A549 (cell line): ENCODE results near the gene USP34. TPM values are rescaled to one million over a fixed set of nuclear protein-coding genes. Genes with fewer than 3 reads are reported as not detected.
"Not testable (repeated sequence)": the region's sequence is repeated elsewhere in the genome, so short reads cannot be mapped to it uniquely, and the experiment has no call there.

Experiments used
- ATAC-seq, 2 experiments: fragments of 200-7000 bp in 1 of 2; fragments of >200 bp in 1 of 2; cut with Nextera tagmentation in 1 of 2; cut with Tn5 transposase in 1 of 2; 3 replicates each; pipeline versions ENCODE4 v1.8.0 to v1.9.1; 2018 to 2020; ENCODE audit warnings: mild to moderate bottlenecking in 1 of 2, moderate library complexity in 1 of 2
- CTCF ChIA-PET: fragments of 300-600 bp; sonication (Branson Sonifier 250); formaldehyde crosslinking; extraction: SDS; loops from one replicate; lab custom pipeline; 2021; ENCODE audit warnings: antibody characterized with exemption, inconsistent platforms; lab: Yijun Ruan, JAX
- POLR2A ChIA-PET: fragments of 350-600 bp; formaldehyde crosslinking; extraction: SDS; loops from one replicate; lab custom pipeline; 2021; ENCODE audit warnings: antibody characterized with exemption, inconsistent platforms; lab: Yijun Ruan, JAX
- DNase-seq, 2 experiments: peaks; one replicate each; pipeline versions ENCODE4 v3.0.0 to v3.0.0-alpha.2; 2011 to 2016; ENCODE audit warnings: low read depth in 1 of 2, low spot score in 1 of 2
- FAIRE-seq: peaks from 2 replicates; lab custom pipeline; 2011; peaks lifted over from hg19 to GRCh38; lab: Jason Lieb, UNC
- H3K27ac ChIP-seq, 2 experiments: fragments of >200 bp; sonication (Bioruptor Twin); formaldehyde crosslinking; 3 replicates each; pipeline ENCODE4 v1.5.1; 2016 to 2017
- H3K4me1 ChIP-seq: fragments of >200 bp; sonication (Bioruptor Twin); formaldehyde crosslinking; 3 replicates; pipeline ENCODE4 v1.6.1; 2016
- H3K4me2 ChIP-seq: fragments of >200 bp; sonication (Bioruptor Twin); formaldehyde crosslinking; 3 replicates; pipeline ENCODE4 v1.6.1; 2016
- H3K4me3 ChIP-seq: fragments of >200 bp; sonication (Bioruptor Twin); formaldehyde crosslinking; 3 replicates; pipeline ENCODE4 v1.5.1; 2016
- H3K9me3 ChIP-seq: fragments of >200 bp; sonication (Bioruptor Twin); formaldehyde crosslinking; 3 replicates; pipeline ENCODE4 v1.6.1; 2016
- BHLHE40 ChIP-seq: IDR thresholded peaks from 2 replicates; pipeline ENCODE4 v1.6.1; 2012; ENCODE audit warnings: low read depth, low read length, inconsistent platforms
- CBX2 ChIP-seq: fragments of 200-600 bp; sonication (generic); IDR thresholded peaks from 2 replicates; pipeline ENCODE4 v1.6.1; 2016; ENCODE audit warnings: low read depth, mild to moderate bottlenecking, borderline replicate concordance
- CHD2 ChIP-seq: fragments of 150-350 bp; IDR thresholded peaks from 2 replicates; pipeline ENCODE4 v1.6.1; 2014; ENCODE audit warnings: low read length; ENCODE audit not compliant: partially characterized antibody
- E2F6 ChIP-seq: IDR thresholded peaks from 2 replicates; pipeline ENCODE4 v1.6.1; 2012; ENCODE audit warnings: low read depth, borderline replicate concordance
- EHF ChIP-seq: fragments of 250-450 bp; sonication (Bioruptor Pico); IDR thresholded peaks from 2 replicates; pipeline ENCODE4 v1.5.0; 2020; ENCODE audit warnings: mild to moderate bottlenecking
- FOSL2 ChIP-seq, 2 experiments: fragments of 450-650 bp in 1 of 2; fragments of >200 bp in 1 of 2; sonication (Bioruptor Twin) in 1 of 2; formaldehyde crosslinking; IDR thresholded peaks; 2 replicates each; pipeline versions ENCODE4 v1.5.0 to v1.6.1; 2016 to 2020; ENCODE audit warnings: mild to moderate bottlenecking in 1 of 2, moderate library complexity in 1 of 2
- GATA3 ChIP-seq: IDR thresholded peaks from 2 replicates; pipeline ENCODE4 v1.6.1; 2012; ENCODE audit warnings: borderline replicate concordance
- HDAC2 ChIP-seq: fragments of 200-600 bp; sonication (generic); IDR thresholded peaks from 2 replicates; pipeline ENCODE4 v1.6.1; 2016
- HES2 ChIP-seq: fragments of >200 bp; sonication (Bioruptor Twin); formaldehyde crosslinking; IDR thresholded peaks from 2 replicates; pipeline ENCODE4 v1.6.1; 2016
- HEYL ChIP-seq: fragments of 250-450 bp; sonication (Bioruptor Pico); IDR thresholded peaks from 2 replicates; pipeline ENCODE4 v1.8.0; 2021; ENCODE audit warnings: mild to moderate bottlenecking, moderate library complexity
- HOXA7 ChIP-seq: fragments of 250-450 bp; sonication (Bioruptor Pico); IDR thresholded peaks from 2 replicates; pipeline ENCODE4 v1.5.0; 2020; ENCODE audit warnings: mild to moderate bottlenecking, moderate library complexity
- KDM5A ChIP-seq: fragments of 200-600 bp; sonication (generic); IDR thresholded peaks from 2 replicates; pipeline ENCODE4 v1.6.1; 2016; ENCODE audit warnings: antibody characterized with exemption, mild to moderate bottlenecking
- MAZ ChIP-seq: fragments of 150-350 bp; IDR thresholded peaks from 2 replicates; pipeline ENCODE4 v1.6.1; 2014; ENCODE audit warnings: antibody characterized with exemption, low read depth, low read length, borderline replicate concordance
- NPAS2 ChIP-seq: fragments of 250-450 bp; sonication (Bioruptor Pico); IDR thresholded peaks from 2 replicates; pipeline ENCODE4 v1.8.0; 2022; ENCODE audit warnings: mild to moderate bottlenecking, moderate library complexity, borderline replicate concordance
- POLR2AphosphoS2 ChIP-seq: conservative IDR thresholded peaks from 2 replicates; pipeline ENCODE4 v1.6.1; 2012; ENCODE audit warnings: low read length, improper control_type of control experiment, inconsistent platforms
- RARB ChIP-seq: fragments of 250-450 bp; sonication (Bioruptor Pico); IDR thresholded peaks from 2 replicates; pipeline ENCODE4 v1.8.0; 2021; ENCODE audit warnings: mild to moderate bottlenecking, moderate library complexity
- REST ChIP-seq: fragments of 200-600 bp; sonication (generic); IDR thresholded peaks from 2 replicates; pipeline ENCODE4 v1.6.1; 2016; ENCODE audit warnings: antibody characterized with exemption, mild to moderate bottlenecking, moderate library complexity
- SREBF2 ChIP-seq: fragments of 450-650 bp; IDR thresholded peaks from 2 replicates; pipeline ENCODE4 v1.6.1; 2014; ENCODE audit warnings: mild to moderate bottlenecking, moderate library complexity
- ZC3H11A ChIP-seq: fragments of 450-650 bp; IDR thresholded peaks from 2 replicates; pipeline ENCODE4 v1.6.1; 2014; ENCODE audit warnings: antibody characterized with exemption, mild to moderate bottlenecking
- ZFP36 ChIP-seq: fragments of 450-650 bp; IDR thresholded peaks from 2 replicates; pipeline ENCODE4 v1.6.1; 2014; ENCODE audit warnings: borderline replicate concordance; ENCODE audit not compliant: partially characterized antibody
- ZNF302 ChIP-seq: fragments of 250-450 bp; sonication (Bioruptor Pico); IDR thresholded peaks from 2 replicates; pipeline ENCODE4 v1.9.0; 2021; ENCODE audit warnings: inconsistent platforms, mild to moderate bottlenecking, moderate library complexity
- WGBS: methylation state at CpG from one replicate; pipeline ENCODE4 v1.1.6; 2017; ENCODE audit errors: missing lambda C conversion rate; 5-methylcytosine and 5-hydroxymethylcytosine counted together
- polyA plus RNA-seq, 4 experiments: library from polyadenylated mRNA; depleted of rRNA in 3 of 4; stranded (reverse); fragments of >200 nt; fragmentation: RNase III in 1 of 4; extraction: RNeasy Plus Mini Kit Qiagen cat#74134 plus additional on column Dnase treatment in 1 of 4; gene quantifications; 2 replicates in 3 of 4; 3 replicates in 1 of 4; pipeline ENCODE4 v1.2.3, GENCODE V29; 2011 to 2017

Gene USP34
- polyA plus RNA-seq, 2 of the 4 experiments (the other 2 are of a cell fraction), result 47.7 to 132 TPM

DNA sequence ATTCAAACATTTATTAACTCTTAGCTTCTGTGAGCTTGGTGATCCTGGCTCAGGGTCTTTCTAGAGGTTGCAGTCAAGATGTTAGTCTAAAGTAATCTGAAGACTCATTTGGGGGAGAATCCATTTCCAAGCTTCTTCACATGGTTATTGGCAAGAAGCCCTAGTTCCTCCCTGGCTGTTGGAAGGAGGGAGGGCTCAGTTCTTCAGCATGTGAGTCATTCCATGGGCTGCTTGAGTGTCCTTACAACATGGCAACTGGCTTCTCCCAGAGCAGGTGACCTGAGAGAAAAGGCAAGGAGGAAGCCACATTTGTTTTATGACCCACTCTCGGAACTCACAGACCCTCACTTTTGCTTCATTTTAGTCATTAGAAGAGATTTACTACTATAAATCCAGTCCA, 319.5 kb downstream of the USP34 start:
- TF ChIP-seq POLR2AphosphoS2 (no peak), EHF (CRISPR knock-in tag) (no peak), FOSL2 (IDR thresholded peaks at IDR 0.05) (no peak), FOSL2 (CRISPR knock-in tag; IDR thresholded peaks at IDR 0.05) (no peak), BHLHE40 (no peak), RARB (CRISPR knock-in tag) (no peak), ZNF302 (CRISPR knock-in tag) (no peak)
- Histone ChIP-seq H3K4me1 (no peaks in the 10 kb centered on the region), H3K4me2 (no peak overlapping the region), H3K4me3 (no peak overlapping the region), H3K9me3 (no peaks in the 10 kb centered on the region), H3K27ac (no peak overlapping the region)
- ATAC-seq (no peak), FAIRE-seq (no peak), DNase-seq (peak in 1 of 2 experiments; percentile 26)
- 97% methylated on average over 1 of the region's 1 CpG for WGBS
- ChIA-PET POLR2A (no interaction called here), CTCF (interaction anchor here (0.5 to 1.1 kb wide), 2 partner anchors 10 to 141 kb away, joined by 3 read pairs; no protein-coding TSS in a partner anchor)

DNA sequence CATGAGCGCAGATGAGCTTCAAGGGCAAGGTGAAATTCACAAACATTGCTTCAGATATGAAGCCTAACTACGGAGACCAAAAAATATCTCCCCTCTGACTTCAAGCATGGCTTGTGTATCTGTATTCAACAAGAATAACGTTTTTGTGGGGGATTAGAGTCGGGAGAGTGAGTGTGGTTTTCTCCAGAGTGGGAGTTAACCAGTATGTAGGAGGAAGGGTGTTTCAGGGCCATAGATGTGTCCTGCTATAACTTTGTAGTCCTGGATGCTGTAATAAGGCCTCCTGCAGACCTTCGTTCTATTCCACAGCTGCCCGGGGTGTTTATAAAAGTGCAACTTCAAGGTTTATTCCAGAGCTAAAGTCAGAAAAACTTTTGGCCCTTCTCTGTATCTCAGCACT, 321.8 kb downstream of the USP34 start:
- ChIA-PET CTCF (no interaction called here), POLR2A (no interaction called here)
- no peaks in the 10 kb centered on the region for H3K4me1 ChIP-seq
- no peaks in the 10 kb centered on the region for H3K9me3 ChIP-seq
- no peak overlapping the region for H3K27ac ChIP-seq
- no peak overlapping the region for H3K4me2 ChIP-seq
- DNase-seq, result no peak
- WGBS, result 75% methylated on average over 6 of the region's 6 CpGs
- FAIRE-seq, result no peak
- no peak overlapping the region for H3K4me3 ChIP-seq
- no peak for ATAC-seq
- TF ChIP-seq NPAS2 (CRISPR knock-in tag) (no peak), HOXA7 (no peak), ZFP36 (no peak), HES2 (no peak), ZC3H11A (no peak), E2F6 (no peak), CBX2 (no peak)
- TF ChIP-seq, all 56 proteins: peak for 0

- DNase-seq, H3K9me3 ChIP-seq, H3K4me1 ChIP-seq, POLR2A ChIA-PET, ATAC-seq, H3K4me3 ChIP-seq, H3K27ac ChIP-seq, H3K4me2 ChIP-seq, FAIRE-seq: not testable (repeated sequence)
- WGBS, result 95% methylated on average over 5 of the region's 5 CpGs
- CTCF ChIA-PET, result interaction anchor here (0.7 kb wide), 1 partner anchor 9 kb away, joined by 4 read pairs; no protein-coding TSS in a partner anchor
Measured at GRCh38 chr2:61148091-61148490, 322.8 kb downstream of the USP34 start.

GRCh38 chr2:61145990-61146389, 324.9 kb downstream of the USP34 start:
- no peak overlapping the region; a peak in 2 of 6 replicates for H3K27ac ChIP-seq
- no peak overlapping the region for H3K4me3 ChIP-seq
- 96% methylated on average over 2 of the region's 2 CpGs for WGBS
- no peaks in the 10 kb centered on the region for H3K4me1 ChIP-seq
- FAIRE-seq, result no peak
- no peak for ATAC-seq
- H3K9me3 ChIP-seq, result no peaks in the 10 kb centered on the region
- ChIA-PET CTCF (interaction anchor here (1.4 kb wide), 2 partner anchors 16 to 514 kb away, joined by 3 to 4 read pairs; partner anchors contain the start of gene C2orf74), POLR2A (interaction anchor here (0.6 kb wide), 1 partner anchor 311 kb away, joined by 3 read pairs; no protein-coding TSS in a partner anchor)
- peak overlapping the region; percentile 80 for H3K4me2 ChIP-seq
- no peak for DNase-seq
- TF ChIP-seq EHF (CRISPR knock-in tag) (no peak), CHD2 (no peak), HEYL (no peak), KDM5A (no peak), GATA3 (no peak), HDAC2 (no peak), MAZ (no peak), RARB (CRISPR knock-in tag) (no peak), POLR2AphosphoS2 (no peak), ZFP36 (no peak), SREBF2 (no peak), ZC3H11A (no peak), REST (no peak), HOXA7 (no peak)
- TF ChIP-seq, all 56 proteins: peak for 0
